GM19238 (cell line): ENCODE results near the gene DEK.
"Not testable (repeated sequence)": the region's sequence is repeated elsewhere in the genome, so short reads cannot be mapped to it uniquely, and the experiment has no call there.

ENCODE experiments used
- DNase-seq: peaks from one replicate; pipeline ENCODE4 v3.0.0; 2011; ENCODE audit warnings: low spot score; ENCODE audit not compliant: insufficient read length

DEK gene

DNA sequence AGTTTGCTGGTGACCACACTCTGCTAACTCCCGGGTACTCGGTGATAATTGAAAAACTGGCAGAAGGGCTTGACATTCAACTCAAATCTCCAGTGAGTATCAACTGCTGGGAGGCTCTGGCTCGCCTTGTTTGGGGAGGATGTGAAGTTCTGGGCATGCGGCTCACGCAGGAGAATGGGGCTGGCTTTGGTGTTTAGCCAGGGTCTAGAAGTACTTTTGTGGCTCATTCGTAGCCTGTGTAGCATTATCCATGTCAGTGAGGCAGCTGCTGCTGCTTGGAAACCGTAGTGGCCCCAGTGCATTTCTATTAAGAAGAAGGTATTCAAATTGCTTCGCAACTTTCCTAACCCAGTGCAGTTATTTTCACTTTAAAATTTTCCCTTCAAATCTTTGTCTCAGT lies 56.9 kb downstream of the DEK start:
- DNase-seq, result no peak

DNA sequence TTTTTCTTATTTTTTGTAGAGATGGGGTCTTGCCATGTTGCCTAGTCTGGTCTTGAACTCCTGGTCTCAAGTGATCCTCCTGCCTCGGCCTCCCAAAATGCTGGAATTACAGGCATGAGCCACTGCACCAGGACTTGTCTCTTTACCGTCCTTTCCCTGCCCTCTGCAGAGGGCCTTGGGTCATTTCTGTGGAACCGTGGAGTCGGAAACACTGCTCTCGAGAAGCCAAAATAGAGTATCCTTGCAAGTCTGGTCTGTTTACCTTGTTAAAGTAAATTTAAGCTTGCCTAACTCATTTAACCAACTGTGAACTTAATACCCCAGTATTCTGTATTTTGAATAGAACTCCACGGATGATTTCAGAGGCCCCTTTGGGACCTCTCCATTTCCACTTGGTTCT lies 57.7 kb downstream of the DEK start:
- no peak for DNase-seq

DNA sequence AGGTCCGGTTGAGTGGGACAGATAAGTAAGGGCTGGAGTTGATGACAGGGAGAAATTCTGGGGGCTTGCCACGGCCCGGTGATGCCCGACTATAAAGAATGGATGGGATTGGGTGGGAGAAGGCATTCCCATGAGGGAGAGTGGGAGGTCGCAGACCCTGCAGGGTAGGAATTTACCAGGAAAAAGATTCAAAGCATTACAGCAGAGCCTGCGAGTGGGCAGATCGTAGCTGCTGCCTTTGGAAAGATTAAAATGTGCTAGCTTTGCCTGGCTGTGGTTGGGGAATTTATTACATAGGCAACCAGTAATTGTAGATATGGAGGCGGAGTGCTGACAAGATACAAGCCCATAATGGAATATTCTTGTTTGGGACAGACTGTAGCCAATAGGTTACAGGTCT lies 59.6 kb downstream of the DEK start:
- no peak for DNase-seq

DNA sequence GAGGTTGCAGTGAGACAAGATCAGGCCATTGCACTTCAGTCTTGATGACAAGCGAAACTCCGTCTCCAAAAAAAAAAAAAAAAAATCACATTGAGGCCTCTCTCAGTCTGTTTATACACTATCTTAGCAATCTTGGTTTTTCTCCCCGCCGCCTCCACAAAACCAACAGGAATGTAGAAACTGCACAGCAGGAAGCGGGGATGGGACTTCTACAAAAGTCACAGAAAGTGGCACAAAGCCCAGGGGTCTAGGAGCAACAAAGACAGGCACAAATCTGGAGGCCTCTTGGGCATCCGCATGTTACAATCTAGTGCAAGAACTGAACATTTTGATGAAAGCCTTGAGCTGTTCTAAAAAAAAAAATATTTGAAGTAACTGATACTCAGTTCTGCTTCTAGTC lies 60.5 kb downstream of the DEK start:
- DNase-seq, result no peak

DNA sequence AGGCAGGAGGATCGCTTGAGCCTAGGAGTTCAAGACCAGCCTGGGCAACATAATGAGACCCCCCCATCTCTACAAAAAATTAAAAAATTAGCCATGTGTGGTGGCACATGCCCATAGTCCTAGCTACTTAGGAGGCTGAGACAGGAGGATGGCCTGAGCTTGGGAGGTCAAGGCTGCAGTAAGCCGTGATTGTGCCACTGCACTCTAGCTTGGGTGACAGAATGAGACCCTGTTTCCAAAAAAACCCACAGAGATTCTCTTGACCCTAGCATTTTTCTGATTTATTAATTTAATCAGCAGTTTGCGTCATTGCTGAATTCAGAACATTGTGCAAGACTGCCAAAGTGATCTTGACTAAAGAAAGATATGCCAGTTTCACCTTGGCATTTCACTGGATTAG lies 72.3 kb downstream of the DEK start:
- no peak for DNase-seq

DNA sequence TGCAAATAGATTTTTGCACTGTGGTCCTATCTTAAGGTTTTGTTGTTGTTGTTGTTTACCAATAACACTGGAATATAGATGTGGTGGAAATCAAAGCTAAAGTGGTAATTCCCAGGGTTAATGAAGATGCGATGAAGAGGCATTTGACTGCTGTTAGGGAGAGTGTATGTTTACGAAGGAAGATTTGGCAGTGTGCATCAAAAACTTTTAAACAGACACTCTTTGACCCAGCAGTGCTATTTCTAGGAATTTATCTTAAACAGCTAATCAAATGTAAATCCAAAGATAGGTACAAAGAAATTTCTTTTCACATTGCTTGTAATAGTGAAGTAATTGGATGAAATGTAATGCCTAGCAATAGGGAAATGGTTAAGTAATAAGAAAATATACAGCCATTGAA lies 75.1 kb downstream of the DEK start:
- no peak for DNase-seq

DNA sequence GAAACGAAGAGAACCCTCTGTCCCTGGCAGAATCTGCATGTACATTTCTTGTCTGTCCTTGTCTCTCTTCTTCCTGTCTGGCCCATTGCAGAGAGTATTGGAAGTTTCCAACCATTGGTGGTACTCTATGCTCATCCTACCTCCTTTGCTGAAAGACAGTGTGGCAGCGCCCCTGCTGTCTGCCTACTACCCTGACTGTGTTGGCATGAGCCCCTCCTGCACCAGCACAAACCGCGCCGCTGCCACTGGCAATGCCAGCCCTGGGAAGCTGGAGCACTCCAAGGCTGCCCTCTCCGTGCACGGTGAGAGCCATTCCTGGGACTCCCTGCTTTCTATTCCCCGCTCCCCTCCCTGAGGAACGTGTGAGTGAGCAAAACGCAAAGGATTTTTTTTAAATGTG lies 76.6 kb downstream of the DEK start:
- no peak for DNase-seq

DNA sequence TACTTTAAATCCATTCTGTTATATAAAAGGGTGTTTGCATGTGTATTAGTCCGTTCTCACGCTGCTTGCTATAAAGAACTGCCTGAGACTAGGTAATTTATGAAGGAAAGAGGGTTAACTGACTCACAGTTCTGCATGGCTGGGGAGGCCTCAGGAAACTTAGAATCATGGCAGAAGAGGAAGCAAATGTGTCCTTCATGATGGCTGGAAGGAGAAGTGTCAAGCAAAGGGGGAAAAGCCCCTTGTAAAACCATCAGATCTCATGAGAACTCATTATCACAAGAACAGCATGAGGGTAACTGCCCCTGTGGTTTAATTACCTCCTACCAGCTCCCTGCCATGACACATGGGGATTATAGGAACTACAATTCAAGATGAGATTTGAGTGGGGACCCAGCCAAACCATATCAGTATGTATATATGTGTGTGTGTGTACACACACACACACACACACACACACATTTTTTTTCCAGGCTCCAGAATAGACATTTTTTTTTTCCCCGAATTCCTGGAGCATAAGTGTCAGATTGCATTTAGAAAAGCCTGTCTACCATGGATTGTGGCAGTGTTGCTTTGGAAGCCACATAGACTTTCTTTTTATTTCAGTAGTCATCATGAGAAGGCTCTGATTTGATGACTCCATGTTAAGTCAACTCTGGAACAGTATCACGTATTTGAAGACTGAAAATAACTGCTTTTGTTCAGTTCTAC lies 77.6 kb downstream of the DEK start:
- no peak for DNase-seq

DNA sequence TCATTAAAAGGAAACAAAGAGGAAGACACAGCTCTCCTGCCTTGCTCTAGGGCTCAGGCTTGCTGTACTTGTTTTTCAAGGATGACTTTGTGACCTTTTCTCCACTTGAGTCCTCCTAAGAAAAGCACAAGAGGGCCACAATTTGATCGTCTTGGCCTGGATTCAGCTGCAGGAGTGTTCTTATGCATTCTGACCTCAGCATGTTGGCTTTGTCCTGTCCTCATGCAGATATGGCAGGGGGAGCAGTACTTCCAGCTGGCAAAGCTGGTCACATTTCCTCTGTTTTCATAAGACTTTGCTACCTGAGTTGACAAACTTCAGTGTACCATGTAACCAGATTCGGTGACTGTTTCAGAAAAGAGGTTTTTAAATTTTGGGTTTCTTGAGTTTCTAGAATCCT lies 78.3 kb downstream of the DEK start:
- DNase-seq, result no peak

DNA sequence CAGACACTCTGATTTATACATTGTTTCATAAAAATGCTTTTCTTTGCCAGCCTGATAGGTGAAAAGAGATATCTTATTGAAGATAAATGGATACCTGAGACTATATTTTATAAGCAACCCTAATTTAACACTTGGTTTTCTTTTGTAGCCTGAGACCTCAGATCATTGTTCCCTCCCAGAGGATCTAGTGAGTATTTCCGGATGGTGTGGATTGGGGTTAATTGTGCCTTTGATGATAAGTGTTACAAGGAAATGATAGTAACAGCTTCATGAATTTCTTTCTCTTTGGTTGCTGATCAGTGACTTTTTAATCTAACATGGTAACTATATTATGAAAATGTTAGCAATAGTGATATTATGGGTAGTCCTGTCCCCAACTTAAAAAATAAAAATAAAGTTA lies 78.7 kb downstream of the DEK start:
- no peak for DNase-seq

DNA sequence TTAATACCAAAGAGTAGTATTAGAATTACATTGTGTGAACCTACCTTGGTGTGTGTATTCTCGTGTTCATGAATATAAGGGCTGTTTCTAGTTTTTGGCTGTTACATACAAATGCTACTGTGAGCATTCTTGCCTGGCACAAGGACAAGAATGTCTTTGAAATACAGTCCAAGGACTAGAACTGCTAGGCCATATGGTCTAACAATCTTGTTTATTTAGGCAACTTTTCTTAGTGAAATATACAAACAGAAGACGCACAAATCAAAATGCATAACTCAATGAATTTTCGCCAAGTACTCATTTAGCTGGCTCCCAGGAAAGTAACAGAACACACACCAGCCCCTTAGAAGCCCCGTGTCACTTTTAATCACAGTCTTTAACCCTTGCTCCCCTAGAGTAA lies 80.6 kb downstream of the DEK start:
- DNase-seq, result no peak

DNA sequence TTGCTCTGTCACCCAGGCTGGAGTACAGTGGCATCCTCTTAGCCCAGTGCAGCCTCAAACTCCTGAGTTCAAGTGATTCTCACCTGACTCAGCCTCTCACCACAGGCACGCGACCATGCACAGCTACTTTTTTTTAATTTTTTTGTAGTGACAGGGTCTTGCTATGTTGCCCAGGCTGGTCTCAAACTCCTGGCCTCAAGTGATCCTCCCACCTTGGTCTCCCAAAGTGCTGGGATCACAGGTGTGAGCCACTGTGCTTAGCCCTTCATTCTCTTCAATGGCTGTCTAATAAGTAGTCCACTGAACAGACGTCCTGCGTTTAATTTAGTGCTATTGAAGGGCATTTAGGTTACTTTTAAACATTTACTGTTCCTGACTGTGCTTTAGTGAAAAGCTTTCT lies 81.8 kb downstream of the DEK start:
- no peak for DNase-seq

DNA sequence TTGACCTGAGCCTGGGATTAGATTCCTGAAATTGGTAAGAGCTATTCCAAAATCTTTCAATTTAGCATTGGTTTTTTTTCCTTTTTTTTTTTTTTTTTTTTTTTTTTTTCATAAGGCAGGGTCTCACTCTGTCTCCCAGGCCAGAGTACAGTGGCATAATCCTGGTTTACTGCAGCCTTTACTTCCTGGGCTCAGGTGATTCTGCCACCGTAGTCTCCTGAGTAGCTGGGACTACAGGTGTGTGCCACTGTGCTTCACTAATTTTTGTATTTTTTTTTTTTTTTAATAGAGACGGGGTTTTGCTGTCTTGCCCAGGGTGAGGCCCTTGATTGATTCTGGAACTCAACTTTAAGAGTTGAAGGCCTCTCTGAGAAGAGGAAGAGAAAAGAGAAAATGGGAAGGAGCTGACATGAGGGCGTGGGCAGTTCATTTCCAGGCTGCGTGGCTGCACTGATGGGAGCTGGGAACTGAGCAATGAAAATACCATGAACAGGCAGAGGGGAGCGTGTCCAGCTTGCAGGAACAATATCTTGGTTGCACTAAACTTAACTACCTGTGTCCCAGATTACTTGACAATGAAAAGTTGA lies 84.5 kb downstream of the DEK start:
- no peak for DNase-seq

DNA sequence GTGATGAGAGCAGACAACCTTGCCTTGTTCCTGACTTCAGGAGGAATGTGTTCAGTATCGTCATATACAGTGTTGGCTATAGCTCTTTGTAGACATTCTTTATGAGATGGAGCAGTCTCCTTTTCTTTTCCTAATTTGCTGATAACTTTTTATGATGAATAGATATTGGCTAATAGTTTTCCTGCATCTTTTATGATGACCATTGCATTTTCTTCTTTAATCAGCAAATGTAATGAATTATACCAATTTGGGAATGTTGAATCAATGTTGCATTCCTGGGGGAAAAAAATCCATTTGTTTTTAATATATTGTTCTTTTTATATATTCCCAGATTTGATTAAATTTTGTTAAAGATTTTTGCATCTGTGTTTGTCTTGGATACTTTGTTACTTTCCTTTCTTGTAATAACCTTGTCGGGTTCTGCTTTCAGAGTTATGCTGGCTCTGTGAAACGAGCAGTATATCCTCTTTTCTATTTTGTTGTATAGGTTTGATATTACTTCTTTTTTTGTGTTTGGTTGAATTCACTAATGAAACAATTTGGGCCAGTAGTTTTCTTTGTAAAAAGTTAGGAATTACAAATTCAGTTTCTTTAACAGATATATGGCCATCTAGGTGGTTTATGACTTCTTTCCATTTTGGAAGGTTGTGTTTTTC lies 85.2 kb downstream of the DEK start:
- DNase-seq, result no peak

DNA sequence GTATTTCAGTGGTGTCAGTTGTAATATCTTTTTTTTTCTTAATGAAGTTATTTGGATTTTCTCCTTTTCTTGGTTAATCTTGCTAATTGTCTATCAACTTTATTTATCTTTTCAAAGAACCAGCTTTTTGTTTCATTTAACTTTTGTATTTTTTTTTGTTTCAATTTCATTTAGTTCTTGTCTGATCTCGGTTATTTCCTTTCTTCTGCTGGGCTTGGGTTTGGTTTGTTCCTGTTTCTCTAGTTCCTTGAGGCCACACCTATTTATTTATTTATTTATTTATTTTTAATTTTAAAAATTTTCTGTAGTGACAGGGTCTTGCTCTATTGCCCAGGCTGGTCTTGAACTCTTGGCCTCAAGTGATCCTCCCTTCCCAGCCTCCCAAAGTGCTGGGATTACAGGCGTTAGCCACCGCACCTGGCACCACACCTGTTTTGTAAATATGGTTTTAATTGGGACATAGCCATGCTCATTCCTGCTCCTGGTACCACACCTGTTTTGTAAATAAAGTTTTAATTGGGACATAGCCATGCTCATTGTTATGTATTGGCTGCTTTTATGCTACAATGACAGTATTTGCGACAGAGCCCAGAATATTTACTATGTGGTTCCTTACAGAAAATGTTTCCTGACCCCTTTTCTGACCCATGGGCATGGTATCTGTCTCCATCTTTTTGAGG lies 86.9 kb downstream of the DEK start:
- DNase-seq, result no peak

DNA sequence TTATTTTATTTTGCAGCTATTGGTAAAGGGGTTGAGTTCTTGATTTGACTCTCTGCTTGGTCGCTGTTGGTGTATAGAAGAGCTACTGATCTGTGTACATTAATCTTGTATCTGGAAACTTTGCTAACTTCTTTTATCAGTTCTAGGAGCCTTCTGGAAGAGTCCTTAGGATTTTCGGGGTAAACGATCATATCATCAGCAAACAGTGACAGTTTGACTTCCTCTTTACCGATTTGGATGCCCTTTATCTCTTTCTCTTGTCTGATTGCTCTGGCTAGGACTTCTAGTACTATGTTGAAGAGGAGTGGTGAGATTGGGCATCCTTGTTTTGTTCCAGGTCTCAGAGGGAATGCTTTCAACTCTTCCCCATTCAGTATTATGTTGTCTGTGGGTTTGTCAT lies 88.1 kb downstream of the DEK start:
- not testable (repeated sequence) for DNase-seq
